GM12872 (cell line): ENCODE data around the gene NTN1.

Experiments
- TF ChIP-seq, protein P1 (sequence below): IDR thresholded peaks from 3 replicates; pipeline ENCODE4 v1.5.1; 2011; ENCODE audit warnings: low read depth, mild to moderate bottlenecking, low read length, moderate library complexity; ENCODE audit not compliant: insufficient read depth

NTN1 gene

DNA sequence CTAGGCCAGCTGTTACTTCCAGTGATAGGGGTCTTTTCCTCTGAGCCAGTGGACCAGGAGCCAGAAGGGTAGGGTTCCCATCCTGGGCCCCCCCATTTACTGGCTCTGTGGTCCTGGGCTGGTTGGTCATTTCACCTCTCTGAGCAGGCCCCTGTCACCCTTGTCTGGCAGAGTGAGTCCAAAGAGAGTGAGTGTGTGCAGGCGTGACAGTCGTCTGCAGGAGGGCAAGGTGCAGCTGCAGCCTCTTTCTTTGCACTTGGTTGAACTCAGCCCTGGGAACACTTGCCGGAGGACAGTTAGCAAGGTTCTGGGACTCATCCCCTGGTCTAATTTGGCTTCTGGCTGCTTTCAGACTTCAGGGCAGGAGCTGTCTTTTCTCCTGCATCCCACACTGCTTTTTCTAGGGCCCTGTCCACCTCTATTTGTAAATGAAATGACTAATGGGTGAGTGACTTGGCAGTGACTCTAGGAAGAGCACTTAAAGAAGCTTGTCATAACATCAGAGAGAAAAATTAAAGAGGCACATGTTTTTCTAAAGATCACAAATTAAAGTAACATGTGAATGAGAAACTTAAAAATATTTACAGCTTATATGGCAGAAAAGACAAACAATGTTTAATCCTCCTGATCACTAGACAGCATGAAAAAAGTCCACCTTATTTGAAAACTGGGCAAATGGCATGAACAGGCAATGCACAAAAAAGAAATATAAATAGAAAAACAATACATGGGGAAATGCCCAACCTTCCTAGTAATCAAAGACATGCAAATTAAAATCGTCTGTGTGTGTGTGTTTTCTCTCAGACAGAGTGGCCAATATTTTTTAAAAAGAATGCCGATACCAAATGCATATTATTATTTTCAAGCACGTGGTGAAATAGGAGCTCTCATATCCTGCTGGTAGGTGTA, 137.5 kb downstream of the NTN1 start:
- TF ChIP-seq, protein P1, sequence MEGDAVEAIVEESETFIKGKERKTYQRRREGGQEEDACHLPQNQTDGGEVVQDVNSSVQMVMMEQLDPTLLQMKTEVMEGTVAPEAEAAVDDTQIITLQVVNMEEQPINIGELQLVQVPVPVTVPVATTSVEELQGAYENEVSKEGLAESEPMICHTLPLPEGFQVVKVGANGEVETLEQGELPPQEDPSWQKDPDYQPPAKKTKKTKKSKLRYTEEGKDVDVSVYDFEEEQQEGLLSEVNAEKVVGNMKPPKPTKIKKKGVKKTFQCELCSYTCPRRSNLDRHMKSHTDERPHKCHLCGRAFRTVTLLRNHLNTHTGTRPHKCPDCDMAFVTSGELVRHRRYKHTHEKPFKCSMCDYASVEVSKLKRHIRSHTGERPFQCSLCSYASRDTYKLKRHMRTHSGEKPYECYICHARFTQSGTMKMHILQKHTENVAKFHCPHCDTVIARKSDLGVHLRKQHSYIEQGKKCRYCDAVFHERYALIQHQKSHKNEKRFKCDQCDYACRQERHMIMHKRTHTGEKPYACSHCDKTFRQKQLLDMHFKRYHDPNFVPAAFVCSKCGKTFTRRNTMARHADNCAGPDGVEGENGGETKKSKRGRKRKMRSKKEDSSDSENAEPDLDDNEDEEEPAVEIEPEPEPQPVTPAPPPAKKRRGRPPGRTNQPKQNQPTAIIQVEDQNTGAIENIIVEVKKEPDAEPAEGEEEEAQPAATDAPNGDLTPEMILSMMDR, result no peak

GRCh38 chr17:9162275-9162985, 141.1 kb downstream of the NTN1 start:
- TF ChIP-seq, protein P1, result 0 out of 3 replicates have a peak, but pooled peaks have one; percentile 14

DNA sequence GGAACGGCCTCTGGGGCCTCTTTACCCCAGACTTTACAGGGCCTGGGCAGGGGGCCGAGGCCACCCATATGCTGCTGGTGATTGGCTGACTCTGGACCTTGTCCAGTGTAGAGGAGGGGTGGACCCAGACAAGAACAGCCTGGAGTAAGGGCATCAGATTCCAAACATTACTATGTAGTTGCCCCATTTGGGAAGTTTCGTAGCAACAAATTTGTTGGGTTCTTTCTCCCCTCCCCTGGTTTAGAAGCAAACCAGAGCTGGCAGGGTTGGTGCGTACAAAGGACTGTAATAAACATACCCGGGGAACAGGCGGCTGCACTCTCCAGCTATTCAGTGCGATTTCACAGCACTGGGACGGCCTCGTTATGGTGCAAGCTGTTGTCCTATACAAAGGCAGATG, 145.5 kb downstream of the NTN1 start:
- TF ChIP-seq, protein P1, result no peak

GRCh38 chr17:9167379-9167778, 146.1 kb downstream of the NTN1 start:
- TF ChIP-seq, protein P1, result no peak

GRCh38 chr17:9169116-9169515, 147.8 kb downstream of the NTN1 start:
- TF ChIP-seq, protein P1, result no peak

DNA sequence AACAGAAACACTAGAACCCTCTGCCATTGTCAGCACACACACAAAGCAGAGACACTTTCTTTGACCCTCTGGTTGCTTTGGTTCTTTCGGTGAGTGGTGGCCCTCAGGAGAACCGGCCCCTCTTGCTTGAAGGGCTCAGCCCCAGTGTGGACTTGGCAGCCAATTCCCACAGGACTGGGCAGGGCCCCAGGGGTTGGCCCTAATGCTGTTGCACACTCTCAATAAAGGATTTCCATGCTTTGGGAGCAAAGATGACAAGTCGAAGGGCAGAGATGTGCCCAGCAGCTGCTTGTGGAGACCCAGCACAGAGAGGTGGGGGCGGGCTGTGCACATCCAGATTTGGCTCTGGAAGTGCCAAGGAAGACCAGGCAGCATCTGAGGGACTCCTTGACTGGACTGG, 149.0 kb downstream of the NTN1 start:
- TF ChIP-seq, protein P1, result no peak

DNA sequence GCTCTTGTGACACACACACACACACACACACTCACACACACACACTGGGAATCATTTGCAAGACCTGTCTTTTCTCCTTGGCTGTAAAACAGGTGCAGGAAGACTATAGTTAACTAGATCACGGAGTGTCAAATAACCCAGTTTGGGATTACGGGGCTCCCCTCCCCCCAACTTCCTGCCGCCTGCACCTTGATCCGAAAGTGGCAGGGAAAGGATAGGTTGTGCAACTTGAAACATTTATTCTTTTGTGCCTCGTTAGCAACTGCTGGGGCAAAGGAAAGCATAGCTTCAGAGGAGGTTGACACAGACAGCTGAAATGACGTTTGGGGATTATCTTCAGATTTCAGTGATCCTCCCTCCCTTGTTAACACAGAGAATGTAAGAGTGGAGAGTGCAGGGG, 149.5 kb downstream of the NTN1 start:
- TF ChIP-seq, protein P1, result no peak
